Nephron progenitor cell (in vitro differentiated cells): Measurements from ENCODE around the gene NDUFS2.

Source experiments
- DNase-seq: peaks from one replicate; pipeline ENCODE4 v3.0.0; 2021
- H3K27ac Mint-ChIP-seq: 2 replicates; pipeline ENCODE4 v1.8.0; 2021; ENCODE audit warnings: mild to moderate bottlenecking, moderate library complexity, mixed read lengths
- H3K27me3 Mint-ChIP-seq: 2 replicates; pipeline ENCODE4 v1.8.0; 2021; ENCODE audit warnings: mild to moderate bottlenecking, low read depth, mixed read lengths; ENCODE audit not compliant: poor library complexity
- H3K36me3 Mint-ChIP-seq: 2 replicates; pipeline ENCODE4 v1.8.0; 2021; ENCODE audit warnings: low read depth, mixed read lengths
- H3K4me1 Mint-ChIP-seq: 2 replicates; pipeline ENCODE4 v1.8.0; 2021; ENCODE audit warnings: mixed read lengths
- H3K4me3 Mint-ChIP-seq: 2 replicates; pipeline ENCODE4 v1.8.0; 2021; ENCODE audit warnings: mild to moderate bottlenecking, moderate library complexity, mixed read lengths
- H3K9me3 Mint-ChIP-seq: 2 replicates; pipeline ENCODE4 v1.8.0; 2021; ENCODE audit warnings: mild to moderate bottlenecking, moderate library complexity, mixed read lengths
- TF ChIP-seq, protein P1 (sequence below): fragments of 200-600 bp; sonication (generic); IDR thresholded peaks from 2 replicates; pipeline ENCODE4 v1.5.0; 2021; ENCODE audit warnings: antibody characterized with exemption

The NDUFS2 gene

DNA sequence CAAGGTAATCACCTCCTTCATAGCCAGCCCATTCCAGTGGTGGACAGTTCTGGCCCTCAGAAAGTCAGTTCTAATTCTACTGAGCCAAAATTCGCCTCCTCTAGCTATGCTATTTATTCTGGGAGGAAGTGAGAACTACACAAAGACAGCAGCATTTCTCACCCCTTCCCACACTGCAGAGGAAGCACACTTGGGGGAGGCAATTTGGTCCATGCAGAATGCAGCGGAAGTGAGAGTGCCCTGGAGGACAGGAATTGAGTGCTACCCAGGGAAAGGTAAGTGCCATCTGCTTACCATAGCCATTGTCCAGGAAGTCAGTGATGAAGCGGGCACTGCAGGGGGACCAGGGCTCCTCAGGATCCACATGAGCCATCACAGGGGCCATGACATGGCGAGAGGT is 7.0 kb upstream of the NDUFS2 start:
- Mint-ChIP-seq H3K27ac (peak overlapping the region; percentile 25), H3K4me1 (peaks cover 44% of the 10 kb centered on the region), H3K9me3 (no peaks in the 10 kb centered on the region), H3K4me3 (no peak overlapping the region), H3K36me3 (peaks cover 4% of the 10 kb centered on the region), H3K27me3 (peaks cover 6% of the 10 kb centered on the region)
- TF ChIP-seq, protein P1, sequence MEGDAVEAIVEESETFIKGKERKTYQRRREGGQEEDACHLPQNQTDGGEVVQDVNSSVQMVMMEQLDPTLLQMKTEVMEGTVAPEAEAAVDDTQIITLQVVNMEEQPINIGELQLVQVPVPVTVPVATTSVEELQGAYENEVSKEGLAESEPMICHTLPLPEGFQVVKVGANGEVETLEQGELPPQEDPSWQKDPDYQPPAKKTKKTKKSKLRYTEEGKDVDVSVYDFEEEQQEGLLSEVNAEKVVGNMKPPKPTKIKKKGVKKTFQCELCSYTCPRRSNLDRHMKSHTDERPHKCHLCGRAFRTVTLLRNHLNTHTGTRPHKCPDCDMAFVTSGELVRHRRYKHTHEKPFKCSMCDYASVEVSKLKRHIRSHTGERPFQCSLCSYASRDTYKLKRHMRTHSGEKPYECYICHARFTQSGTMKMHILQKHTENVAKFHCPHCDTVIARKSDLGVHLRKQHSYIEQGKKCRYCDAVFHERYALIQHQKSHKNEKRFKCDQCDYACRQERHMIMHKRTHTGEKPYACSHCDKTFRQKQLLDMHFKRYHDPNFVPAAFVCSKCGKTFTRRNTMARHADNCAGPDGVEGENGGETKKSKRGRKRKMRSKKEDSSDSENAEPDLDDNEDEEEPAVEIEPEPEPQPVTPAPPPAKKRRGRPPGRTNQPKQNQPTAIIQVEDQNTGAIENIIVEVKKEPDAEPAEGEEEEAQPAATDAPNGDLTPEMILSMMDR, result no peak
- DNase-seq, result no peak

DNA sequence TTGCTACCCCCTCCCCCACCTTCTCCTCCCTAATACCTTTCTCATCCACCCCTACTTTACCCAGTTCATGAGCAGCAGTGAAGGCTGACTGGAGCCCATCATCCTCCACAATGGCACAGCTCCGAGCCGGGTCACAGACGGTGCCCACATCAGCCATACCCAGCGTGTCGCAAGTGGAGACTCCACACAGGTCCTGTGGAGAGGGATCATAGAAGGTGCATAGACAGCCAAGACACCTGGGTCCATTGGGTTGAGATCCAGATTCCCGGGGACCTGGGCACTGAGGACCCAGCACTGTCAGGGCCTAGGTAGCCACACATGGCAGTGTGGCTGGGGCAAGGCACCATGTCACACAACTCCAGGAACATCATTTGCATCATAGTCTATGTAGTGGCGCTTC is 6.1 kb upstream of the NDUFS2 start:
- TF ChIP-seq, protein P1, result no peak
- no peak overlapping the region for H3K4me3 Mint-ChIP-seq

DNA sequence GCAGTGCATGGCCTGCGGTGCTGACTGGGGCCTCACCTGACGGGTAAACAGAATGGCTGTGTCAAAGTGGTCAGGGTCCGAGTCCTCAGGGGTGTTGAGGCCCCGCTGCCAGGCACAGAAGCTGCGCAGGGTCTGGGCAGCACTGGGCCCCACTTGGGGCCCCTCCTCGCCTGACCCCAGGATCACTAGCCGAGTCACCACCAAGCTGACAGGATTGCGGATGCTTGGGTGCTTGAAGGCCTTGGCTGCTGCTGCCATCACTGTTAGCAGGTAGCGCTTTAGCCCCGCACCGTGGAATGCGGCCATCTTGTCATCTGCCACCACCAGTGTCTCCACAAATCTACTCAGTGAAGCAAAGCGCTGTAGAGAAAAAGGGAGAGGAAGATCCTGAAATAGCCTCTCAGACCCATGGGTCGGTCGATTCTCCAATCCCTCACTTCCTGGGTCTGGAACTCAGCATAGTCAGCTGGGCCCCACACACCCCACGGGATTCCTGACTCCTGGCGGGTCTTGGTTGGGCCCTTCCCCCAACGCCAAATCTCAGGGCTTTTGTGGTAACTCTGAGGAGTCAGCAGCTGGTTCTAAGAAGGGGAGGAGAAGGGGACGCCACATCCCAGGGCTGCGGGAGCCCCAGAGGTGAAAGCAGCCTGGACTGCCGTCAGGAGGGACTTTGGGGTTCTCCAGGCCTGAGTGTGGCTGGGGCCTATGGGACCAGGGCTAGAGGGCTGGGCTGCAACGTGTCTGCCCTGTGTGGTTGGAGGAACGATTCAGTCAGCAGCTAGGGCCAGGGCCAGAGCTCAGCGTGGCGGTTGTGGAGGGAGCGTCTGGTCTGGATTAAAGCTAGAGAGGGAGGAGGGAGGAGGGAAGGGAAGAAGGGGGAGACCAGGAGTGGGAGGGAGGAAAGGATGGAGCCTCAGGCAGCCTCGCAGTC is 5.4 kb upstream of the NDUFS2 start:
- Mint-ChIP-seq H3K36me3 (peaks cover 4% of the 10 kb centered on the region), H3K4me3 (peak overlapping the region; percentile 79), H3K4me1 (peaks cover 60% of the 10 kb centered on the region), H3K9me3 (no peaks in the 10 kb centered on the region), H3K27me3 (peaks cover 3% of the 10 kb centered on the region), H3K27ac (no peak overlapping the region)
- TF ChIP-seq, protein P1, result no peak
- peak; percentile 31 for DNase-seq

More for the DNA sequence above, 6.1 kb upstream of the NDUFS2 start:
- H3K27me3 Mint-ChIP-seq, result peaks cover 3% of the 10 kb centered on the region
- no peak overlapping the region for H3K27ac Mint-ChIP-seq
- H3K4me1 Mint-ChIP-seq, result peaks cover 53% of the 10 kb centered on the region
- peaks cover 4% of the 10 kb centered on the region for H3K36me3 Mint-ChIP-seq
- no peak for DNase-seq
- no peaks in the 10 kb centered on the region for H3K9me3 Mint-ChIP-seq

DNA sequence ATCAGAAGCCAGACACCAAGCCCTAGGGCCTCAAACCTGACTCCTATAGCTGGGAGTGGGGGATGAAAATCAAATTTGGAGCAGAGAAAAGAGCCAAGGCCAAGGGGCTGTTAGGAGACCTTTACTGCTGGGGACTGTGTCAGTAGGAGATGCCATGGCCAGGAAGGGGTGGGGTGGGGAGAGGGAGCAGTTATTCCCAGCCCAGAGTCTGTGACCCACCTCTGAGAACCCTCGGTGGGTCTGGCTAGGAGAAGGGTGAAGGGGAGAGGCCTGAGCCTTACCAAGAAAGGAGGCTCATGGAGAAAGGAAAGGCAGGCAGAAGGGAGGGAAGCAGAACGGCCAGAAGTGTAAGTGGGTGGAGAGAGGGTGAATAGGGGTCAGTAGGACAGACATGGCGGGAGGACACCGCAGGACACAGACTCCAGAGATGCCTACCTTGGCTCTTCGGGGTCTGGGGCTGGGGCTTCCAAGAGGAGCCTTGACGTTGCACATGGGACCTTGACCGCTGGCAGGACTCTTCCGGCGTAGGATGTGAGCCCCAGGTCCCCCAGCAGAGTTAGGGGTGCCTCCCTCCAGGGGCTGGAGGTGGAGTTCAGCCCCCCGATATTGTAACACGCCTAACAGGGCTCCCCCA is 4.5 kb upstream of the NDUFS2 start:
- DNase-seq, result no peak
- Mint-ChIP-seq H3K36me3 (peaks cover 2% of the 10 kb centered on the region), H3K4me3 (peak overlapping the region; percentile 79), H3K9me3 (no peaks in the 10 kb centered on the region), H3K4me1 (peaks cover 65% of the 10 kb centered on the region), H3K27ac (peak overlapping the region; percentile 52), H3K27me3 (peaks cover 3% of the 10 kb centered on the region)
- TF ChIP-seq, protein P1, result no peak

DNA sequence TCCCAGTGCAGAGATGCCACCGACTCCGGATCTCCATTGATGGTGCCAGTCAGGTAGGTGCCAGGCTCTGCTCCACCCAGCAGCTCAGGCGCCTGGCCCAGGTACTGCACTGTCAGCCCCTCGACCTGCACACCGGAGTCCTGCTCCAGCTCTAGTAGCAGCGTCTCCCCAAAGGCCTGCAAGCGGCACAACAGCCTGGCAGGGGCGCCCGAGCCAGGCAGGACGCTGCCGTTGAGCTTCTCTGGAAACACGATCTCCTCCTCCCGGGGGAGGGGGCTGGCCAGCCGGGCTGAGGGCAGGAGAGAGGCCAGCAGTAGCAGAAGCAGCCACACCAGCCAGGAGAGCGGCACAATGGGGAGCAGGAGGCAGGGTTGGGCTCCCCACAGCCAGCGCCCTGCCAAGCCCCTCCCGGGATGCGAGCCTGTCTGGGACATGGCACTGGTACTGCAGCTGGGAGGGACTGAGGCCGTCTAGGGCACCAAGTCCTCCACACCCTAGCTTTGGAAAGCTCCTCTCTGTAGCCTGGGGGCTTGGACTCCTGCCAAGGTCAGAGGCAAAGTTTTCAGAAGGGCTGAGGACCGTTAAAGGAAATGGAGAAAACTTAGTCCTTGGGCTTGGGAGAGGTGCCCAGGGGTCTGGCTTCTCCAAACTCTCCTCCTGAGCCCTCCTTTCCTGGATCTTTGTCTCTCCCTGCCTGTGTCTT is 3.8 kb upstream of the NDUFS2 start:
- Mint-ChIP-seq H3K4me1 (peaks cover 62% of the 10 kb centered on the region), H3K27me3 (peaks cover 3% of the 10 kb centered on the region), H3K9me3 (no peaks in the 10 kb centered on the region), H3K36me3 (no peaks in the 10 kb centered on the region), H3K27ac (peak overlapping the region; percentile 86), H3K4me3 (peak overlapping the region; percentile 79)
- DNase-seq, result peak; percentile 78
- TF ChIP-seq, protein P1, result no peak
